ENCODE measurements around the gene NAALADL2. TPM values are rescaled to one million over a fixed set of nuclear protein-coding genes. Genes with fewer than 3 reads are reported as not detected.

Gene NAALADL2
- total RNA-seq, 1 donor from 2014 or later = 2.9 TPM

DNA sequence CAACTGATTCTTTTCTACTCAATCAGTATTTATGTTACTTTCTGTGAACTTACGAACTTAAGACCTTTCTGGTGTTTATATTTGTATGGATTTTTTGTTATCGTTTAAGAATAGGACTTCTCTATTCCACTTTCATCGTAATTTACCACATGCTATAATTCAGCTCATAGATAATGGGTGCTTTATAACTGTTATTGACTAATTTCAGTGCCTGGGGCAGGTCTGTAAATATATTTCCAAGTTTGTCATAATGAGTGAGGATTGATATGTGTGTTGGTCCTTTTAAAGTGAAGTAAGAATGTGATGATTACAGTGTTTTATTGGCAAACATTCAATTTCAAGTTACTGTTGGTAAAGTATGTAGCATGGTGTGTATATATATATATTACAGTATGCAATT is 1.8 kb upstream of the NAALADL2 start:
- Histone ChIP-seq H3K27me3 (ENCODE audit: control insufficient read depth, insufficient read depth, low read length) (no peaks in the 10 kb centered on the region), H3K36me3 (ENCODE audit: control insufficient read depth, insufficient read depth, low read length) (no peaks in the 10 kb centered on the region), H3K4me3 (ENCODE audit: low read depth, low read length) (no peak overlapping the region)
- no peak for TF ChIP-seq CTCF (IDR thresholded peaks at IDR 0.05; ENCODE audit: insufficient read depth, low read length, poor library complexity, severe bottlenecking)
- no peak for DNase-seq (ENCODE audit: low read depth)

- no peaks in the 10 kb centered on the region for H3K36me3 ChIP-seq (ENCODE audit: control insufficient read depth, insufficient read depth, low read length)
- no peak overlapping the region for H3K4me3 ChIP-seq (ENCODE audit: low read depth, low read length)
- no peaks in the 10 kb centered on the region for H3K27me3 ChIP-seq (ENCODE audit: control insufficient read depth, insufficient read depth, low read length)
- TF ChIP-seq CTCF (IDR thresholded peaks at IDR 0.05; ENCODE audit: insufficient read depth, low read length, poor library complexity, severe bottlenecking) = no peak
- no peak for DNase-seq (ENCODE audit: low read depth)
These were observed 781 bp upstream of the NAALADL2 start for GRCh38 chr3:174858353-174858752.

- Histone ChIP-seq H3K36me3 (ENCODE audit: control insufficient read depth, insufficient read depth, low read length) (no peaks in the 10 kb centered on the region), H3K4me3 (ENCODE audit: low read depth, low read length) (no peak overlapping the region), H3K27me3 (ENCODE audit: control insufficient read depth, insufficient read depth, low read length) (no peaks in the 10 kb centered on the region)
- DNase-seq (ENCODE audit: low read depth) = no peak
- TF ChIP-seq CTCF (IDR thresholded peaks at IDR 0.05; ENCODE audit: insufficient read depth, low read length, poor library complexity, severe bottlenecking) = no peak
These were observed 622 bp downstream of the NAALADL2 start for GRCh38 chr3:174859756-174860155.

GRCh38 chr3:174862101-174862500 is 3.0 kb downstream of the NAALADL2 start:
- Histone ChIP-seq H3K4me3 (ENCODE audit: low read depth, low read length) (no peak overlapping the region), H3K36me3 (ENCODE audit: control insufficient read depth, insufficient read depth, low read length) (no peaks in the 10 kb centered on the region), H3K27me3 (ENCODE audit: control insufficient read depth, insufficient read depth, low read length) (no peaks in the 10 kb centered on the region)
- DNase-seq (ENCODE audit: low read depth) = peak; percentile 12
- peak; percentile 41 for TF ChIP-seq CTCF (IDR thresholded peaks at IDR 0.05; ENCODE audit: insufficient read depth, low read length, poor library complexity, severe bottlenecking)

DNA sequence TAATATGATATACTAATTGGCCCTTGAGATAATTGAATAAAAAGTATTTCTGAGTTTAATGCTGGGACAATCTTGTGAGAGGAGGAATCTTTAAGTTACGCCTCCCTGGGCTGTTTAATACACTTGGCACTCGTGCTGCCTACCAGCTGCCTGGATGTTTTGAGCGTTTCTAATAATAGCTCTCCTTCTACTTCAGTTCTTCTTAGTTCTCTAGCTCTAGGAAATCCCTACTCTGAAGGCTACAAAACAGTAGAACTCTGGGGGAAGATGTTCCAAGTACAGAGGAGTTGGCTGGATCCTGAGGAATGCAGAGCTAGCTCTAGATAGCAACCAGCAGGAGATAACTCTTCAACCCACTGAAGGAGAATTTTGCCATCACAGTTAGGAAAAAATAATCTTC is 3.5 kb downstream of the NAALADL2 start:
- H3K4me3 ChIP-seq (ENCODE audit: low read depth, low read length) = no peak overlapping the region
- no peaks in the 10 kb centered on the region for H3K27me3 ChIP-seq (ENCODE audit: control insufficient read depth, insufficient read depth, low read length)
- no peak for DNase-seq (ENCODE audit: low read depth)
- TF ChIP-seq CTCF (IDR thresholded peaks at IDR 0.05; ENCODE audit: insufficient read depth, low read length, poor library complexity, severe bottlenecking) = no peak
- H3K36me3 ChIP-seq (ENCODE audit: control insufficient read depth, insufficient read depth, low read length) = no peaks in the 10 kb centered on the region

- no peaks in the 10 kb centered on the region for H3K27me3 ChIP-seq (ENCODE audit: control insufficient read depth, insufficient read depth, low read length)
- no peak overlapping the region for H3K4me3 ChIP-seq (ENCODE audit: low read depth, low read length)
- TF ChIP-seq CTCF (IDR thresholded peaks at IDR 0.05; ENCODE audit: insufficient read depth, low read length, poor library complexity, severe bottlenecking) = no peak
- H3K36me3 ChIP-seq (ENCODE audit: control insufficient read depth, insufficient read depth, low read length) = no peaks in the 10 kb centered on the region
- DNase-seq (ENCODE audit: low read depth) = peak; percentile 19
These were observed 4.4 kb downstream of the NAALADL2 start for GRCh38 chr3:174863488-174863887.

Data from kidney epithelial cell (primary cell).